CD4-positive, alpha-beta memory T cell (primary cell): ENCODE measurements around the gene EGLN1. TPM values are rescaled to one million over a fixed set of nuclear protein-coding genes. Genes with fewer than 3 reads are reported as not detected.

ENCODE experiments used
- CTCF ChIA-PET: fragments of 350-600 bp; sonication (Branson Sonifier 250); formaldehyde crosslinking; loops from one replicate; lab custom pipeline; 2021; ENCODE audit warnings: inconsistent platforms; ENCODE audit not compliant: partially characterized antibody; lab: Charles Lee
- POLR2A ChIA-PET: fragments of 350-600 bp; sonication (Branson Sonifier 250); formaldehyde crosslinking; loops from one replicate; lab custom pipeline; 2021; ENCODE audit not compliant: partially characterized antibody; lab: Charles Lee
- DNase-seq, 5 donors: peaks; one replicate each; pipeline versions ENCODE4 v3.0.0 to v3.0.0-alpha.2; 2020 to 2022; ENCODE audit warnings: mixed read lengths in 1 of 5
- H3K27ac ChIP-seq: one replicate; pipeline ENCODE4 v1.7.0; 2013; ENCODE audit warnings: low read depth, low read length
- H3K27me3 ChIP-seq: 2 replicates; pipeline ENCODE4 v1.7.0; 2013; ENCODE audit warnings: mild to moderate bottlenecking, low read length, moderate library complexity; ENCODE audit not compliant: insufficient read depth
- H3K36me3 ChIP-seq: 2 replicates; pipeline ENCODE4 v1.7.0; 2013; ENCODE audit warnings: mild to moderate bottlenecking, low read length, moderate library complexity; ENCODE audit not compliant: insufficient read depth
- H3K4me1 ChIP-seq: 2 replicates; pipeline ENCODE4 v1.7.0; 2013; ENCODE audit warnings: mild to moderate bottlenecking, low read length, moderate library complexity; ENCODE audit not compliant: insufficient read depth
- H3K4me3 ChIP-seq, 2 donors: one replicate each; pipeline ENCODE4 v1.7.0; 2013; ENCODE audit warnings: low read length in 2 of 2, mild to moderate bottlenecking in 1 of 2
- H3K9me3 ChIP-seq, 2 donors: one replicate each; pipeline ENCODE4 v1.7.0; 2013; ENCODE audit warnings: low read length in 2 of 2, control low read depth in 1 of 2; ENCODE audit not compliant: control insufficient read depth in 1 of 2
- H3K27ac Mint-ChIP-seq, 7 donors: one replicate each; pipeline ENCODE4 v1.8.0; 2020 to 2021; ENCODE audit warnings: mixed read lengths in 7 of 7, mild to moderate bottlenecking in 6 of 7, inconsistent platforms in 3 of 7, moderate library complexity in 3 of 7
- H3K27me3 Mint-ChIP-seq, 2 donors: one replicate each; pipeline ENCODE4 v1.8.0; 2020 to 2021; ENCODE audit warnings: mixed read lengths in 2 of 2
- H3K36me3 Mint-ChIP-seq, 2 donors: one replicate each; pipeline ENCODE4 v1.8.0; 2020 to 2021; ENCODE audit warnings: mixed read lengths in 2 of 2, inconsistent platforms in 1 of 2, mild to moderate bottlenecking in 1 of 2
- H3K4me1 Mint-ChIP-seq, 4 donors: one replicate each; pipeline ENCODE4 v1.8.0; 2020 to 2021; ENCODE audit warnings: mixed read lengths in 4 of 4, mild to moderate bottlenecking in 1 of 4
- H3K4me3 Mint-ChIP-seq, 8 donors: one replicate each; pipeline ENCODE4 v1.8.0; 2020 to 2021; ENCODE audit warnings: mixed read lengths in 8 of 8, mild to moderate bottlenecking in 7 of 8, moderate library complexity in 6 of 8, inconsistent platforms in 3 of 8
- H3K9me3 Mint-ChIP-seq, 8 donors: one replicate each; pipeline ENCODE4 v1.8.0; 2020 to 2021; ENCODE audit warnings: mixed read lengths in 8 of 8, mild to moderate bottlenecking in 5 of 8, inconsistent platforms in 3 of 8, moderate library complexity in 1 of 8
- intact Hi-C: fragments of 100-400 bp; cut with micrococcal nuclease; formaldehyde crosslinking; loops from one replicate; pipeline ENCODE4 v1.15.1; 2023
- polyA plus RNA-seq, 2 donors: library from polyadenylated mRNA; unstranded; fragments of 300-500 nt; fragmentation: Illumina TruSeq; gene quantifications; one replicate each; pipeline ENCODE4 v1.2.3, GENCODE V29; 2021
- total RNA-seq, 2 experiments: library from RNA; stranded (reverse); gene quantifications; one replicate each; pipeline ENCODE4 v1.2.3, GENCODE V29; 2021

Gene EGLN1
- total and polyA plus RNA-seq, 4 experiments from 2014 or later: 23.5 to 32.1 (median 27.7) TPM

DNA sequence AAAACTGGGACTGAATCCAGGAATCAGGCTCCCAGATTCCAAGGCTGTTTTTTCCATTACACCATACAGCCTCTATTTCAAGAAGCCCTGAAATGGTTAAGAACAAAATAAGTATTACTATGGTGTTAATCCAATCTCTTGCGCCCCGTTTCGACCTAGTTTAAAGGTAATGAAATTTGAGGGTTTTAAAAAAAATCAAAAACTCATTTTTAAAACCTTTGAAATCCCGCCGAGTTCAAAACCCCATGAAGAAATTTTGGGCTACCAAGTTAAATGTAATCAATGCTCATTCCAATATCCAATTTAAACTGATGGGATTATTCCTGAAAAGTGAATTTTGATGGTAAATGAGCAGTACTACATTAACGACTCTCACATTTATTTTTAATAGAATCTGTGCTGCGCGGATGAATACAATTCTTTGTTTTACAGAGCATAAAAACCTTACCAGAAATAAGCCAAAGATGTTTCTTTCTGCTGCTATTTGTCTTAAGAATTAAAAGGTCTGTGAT is 767 bp upstream of the EGLN1 start:
- H3K9me3 ChIP-seq: no peaks in the 10 kb centered on the region
- H3K27ac ChIP-seq: peak overlapping the region; percentile 63
- peak overlapping the region; percentile 83 to 98 (median 93) for H3K27ac Mint-ChIP-seq
- peak overlapping the region; percentile 88 to 95 (median 92) for H3K4me3 Mint-ChIP-seq
- no peak for DNase-seq
- H3K36me3 Mint-ChIP-seq: peaks cover 0 to 17% of the 10 kb centered on the region in 2 donors
- intact Hi-C loops: loop anchor here (1.0 to 5.0 kb wide), 7 partner anchors 38 to 446 kb away; partner anchors contain the start of genes ARV1, GNPAT, TSNAX and TTC13
- ChIA-PET CTCF (no interaction called here), POLR2A (interaction anchor here (3.3 kb wide), 1 partner anchor 85 kb away, joined by 52 read pairs; the partner anchor contains the start of genes EXOC8 and SPRTN)
- no peaks in the 10 kb centered on the region for H3K27me3 ChIP-seq
- H3K4me1 Mint-ChIP-seq: peaks cover 25 to 42% (median 31%) of the 10 kb centered on the region in 4 donors
- peak overlapping the region; percentile 48 to 59 for H3K4me3 ChIP-seq
- peaks cover 36% of the 10 kb centered on the region for H3K4me1 ChIP-seq
- H3K27me3 Mint-ChIP-seq: no peaks in the 10 kb centered on the region
- H3K36me3 ChIP-seq: no peaks in the 10 kb centered on the region
- H3K9me3 Mint-ChIP-seq: no peaks in the 10 kb centered on the region

DNA sequence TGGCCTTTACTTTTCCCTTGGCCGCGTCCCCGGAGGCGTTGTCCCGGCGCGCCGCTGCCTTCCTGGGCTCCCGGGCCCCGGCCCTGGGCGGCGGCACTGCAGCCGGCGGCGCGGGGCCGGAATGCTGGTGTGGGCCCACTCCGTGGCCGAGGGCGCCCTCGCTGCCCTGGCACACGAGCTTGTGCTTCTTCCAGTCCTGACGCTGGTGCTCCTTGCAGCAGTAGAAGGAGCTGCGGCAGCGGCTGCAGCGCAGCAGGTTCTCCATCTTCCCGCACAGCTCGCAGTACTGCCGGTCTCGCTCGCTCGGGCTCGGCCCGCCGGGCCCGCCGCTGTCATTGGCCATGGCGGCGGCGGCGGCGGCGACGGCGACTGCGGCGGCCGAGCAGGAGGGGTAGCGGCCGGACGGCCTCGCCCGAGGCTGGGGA is 529 bp downstream of the EGLN1 start:
- peak overlapping the region in 3 of 7 donors; percentile 37 to 72 (median 47) for H3K27ac Mint-ChIP-seq
- POLR2A ChIA-PET: interaction anchor here (0.7 to 3.3 kb wide), 19 partner anchors 8 to 442 kb away, joined by 3 to 52 read pairs (median 5); partner anchors contain the start of genes ARV1, DISC1, EXOC8 and SPRTN

GRCh38 chr1:231420959-231421545 is 1.0 kb downstream of the EGLN1 start:
- intact Hi-C loops: loop anchor here (1.0 to 5.0 kb wide), 5 partner anchors 44 to 444 kb away; partner anchors contain the start of genes ARV1, GNPAT, SPRTN and TTC13
- H3K9me3 Mint-ChIP-seq: no peaks in the 10 kb centered on the region
- peaks cover 54% of the 10 kb centered on the region for H3K4me1 ChIP-seq
- H3K4me3 ChIP-seq: peak overlapping the region; percentile 70 to 80
- no peaks in the 10 kb centered on the region for H3K36me3 ChIP-seq
- H3K9me3 ChIP-seq: no peaks in the 10 kb centered on the region
- H3K36me3 Mint-ChIP-seq: peaks cover 8 to 17% of the 10 kb centered on the region in 2 donors
- ChIA-PET CTCF (interaction anchor here (0.7 to 2.2 kb wide), 4 partner anchors 62 to 83 kb away, joined by 3 to 7 read pairs (median 4); partner anchors contain the start of genes EXOC8 and SPRTN), POLR2A (interaction anchor here (0.7 to 3.3 kb wide), 18 partner anchors 8 to 442 kb away, joined by 3 to 52 read pairs (median 6); partner anchors contain the start of genes ARV1, DISC1, EXOC8 and SPRTN)
- peak; percentile 21 to 52 (median 31) for DNase-seq
- peak overlapping the region; percentile 64 to 97 (median 92) for H3K27ac Mint-ChIP-seq
- H3K27ac ChIP-seq: peak overlapping the region; percentile 62
- peak overlapping the region; percentile 89 to 97 (median 95) for H3K4me3 Mint-ChIP-seq
- no peaks in the 10 kb centered on the region for H3K27me3 ChIP-seq
- H3K27me3 Mint-ChIP-seq: no peaks in the 10 kb centered on the region
- peaks cover 35 to 57% (median 46%) of the 10 kb centered on the region in 4 donors for H3K4me1 Mint-ChIP-seq

More for the DNA sequence above, 529 bp downstream of the EGLN1 start:
- Histone ChIP-seq H3K36me3 (no peaks in the 10 kb centered on the region), H3K4me3 (peak overlapping the region in 1 of 2 donors; percentile 80), H3K27me3 (no peaks in the 10 kb centered on the region), H3K9me3 (no peaks in the 10 kb centered on the region), H3K4me1 (peaks cover 49% of the 10 kb centered on the region), H3K27ac (peak overlapping the region; percentile 62)
- Mint-ChIP-seq H3K4me1 (peaks cover 35 to 55% (median 44%) of the 10 kb centered on the region in 4 donors), H3K36me3 (peaks cover 8 to 17% of the 10 kb centered on the region in 2 donors), H3K4me3 (peak overlapping the region; percentile 63 to 88 (median 82)), H3K9me3 (no peaks in the 10 kb centered on the region), H3K27me3 (no peaks in the 10 kb centered on the region)
- peak in 2 of 5 donors; percentile 55 to 59 for DNase-seq
- CTCF ChIA-PET: interaction anchor here (2.2 kb wide), 1 partner anchor 83 kb away, joined by 7 read pairs; the partner anchor contains the start of genes EXOC8 and SPRTN
- intact Hi-C loops: loop anchor here (1.0 to 5.0 kb wide), 5 partner anchors 44 to 444 kb away; partner anchors contain the start of genes ARV1, GNPAT, SPRTN and TTC13

DNA sequence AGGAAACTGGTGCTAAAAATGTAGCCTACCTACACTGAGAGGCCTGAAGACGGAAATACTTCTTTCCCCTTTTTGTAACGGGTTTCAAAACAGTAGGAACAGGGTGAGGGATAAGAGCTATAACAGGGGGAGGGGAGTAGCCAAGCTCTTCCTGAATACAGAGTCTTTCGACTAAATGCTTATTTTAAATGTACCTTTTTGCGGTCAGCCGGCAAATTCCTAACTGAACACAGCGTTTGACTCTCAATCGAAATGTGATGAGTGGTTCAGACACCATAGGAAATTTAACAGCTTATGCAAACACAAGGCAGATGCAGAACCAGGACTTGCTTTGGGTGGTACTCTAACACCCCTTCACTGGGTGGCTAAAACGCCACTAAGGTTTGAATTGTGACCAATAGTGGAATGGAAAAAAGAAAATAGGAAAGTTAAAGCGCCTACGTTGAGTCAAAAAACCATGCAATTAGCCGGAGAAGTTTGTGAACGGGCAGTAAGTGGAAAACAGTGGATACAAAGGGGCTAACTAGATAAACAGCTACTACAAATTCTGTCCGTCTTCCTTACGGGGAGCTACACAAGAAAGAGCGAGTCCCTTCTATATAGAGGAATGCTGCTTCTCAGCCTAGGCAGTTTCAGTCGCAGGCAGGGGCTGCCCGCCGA is 1.7 kb downstream of the EGLN1 start:
- ChIA-PET CTCF (interaction anchor here (0.7 to 2.2 kb wide), 5 partner anchors 61 to 183 kb away, joined by 3 to 7 read pairs (median 4); partner anchors contain the start of genes EXOC8 and SPRTN), POLR2A (interaction anchor here (0.9 to 3.3 kb wide), 14 partner anchors 8 to 206 kb away, joined by 3 to 52 read pairs (median 8); partner anchors contain the start of genes DISC1, EXOC8, SPRTN and TSNAX)
- Mint-ChIP-seq H3K4me1 (peaks cover 37 to 60% (median 48%) of the 10 kb centered on the region in 4 donors), H3K27ac (peak overlapping the region; percentile 64 to 97 (median 92)), H3K9me3 (no peaks in the 10 kb centered on the region), H3K27me3 (no peaks in the 10 kb centered on the region), H3K36me3 (peaks cover 8 to 17% of the 10 kb centered on the region in 2 donors), H3K4me3 (peak overlapping the region; percentile 89 to 97 (median 95))
- intact Hi-C loops: loop anchor here (5.0 kb wide), 4 partner anchors 43 to 443 kb away; partner anchors contain the start of genes ARV1, GNPAT and TTC13
- Histone ChIP-seq H3K27me3 (no peaks in the 10 kb centered on the region), H3K27ac (peak overlapping the region; percentile 62), H3K9me3 (no peaks in the 10 kb centered on the region), H3K36me3 (no peaks in the 10 kb centered on the region), H3K4me3 (peak overlapping the region; percentile 70 to 80), H3K4me1 (peaks cover 60% of the 10 kb centered on the region)
- peak in 1 of 5 donors; percentile 2 for DNase-seq

DNA sequence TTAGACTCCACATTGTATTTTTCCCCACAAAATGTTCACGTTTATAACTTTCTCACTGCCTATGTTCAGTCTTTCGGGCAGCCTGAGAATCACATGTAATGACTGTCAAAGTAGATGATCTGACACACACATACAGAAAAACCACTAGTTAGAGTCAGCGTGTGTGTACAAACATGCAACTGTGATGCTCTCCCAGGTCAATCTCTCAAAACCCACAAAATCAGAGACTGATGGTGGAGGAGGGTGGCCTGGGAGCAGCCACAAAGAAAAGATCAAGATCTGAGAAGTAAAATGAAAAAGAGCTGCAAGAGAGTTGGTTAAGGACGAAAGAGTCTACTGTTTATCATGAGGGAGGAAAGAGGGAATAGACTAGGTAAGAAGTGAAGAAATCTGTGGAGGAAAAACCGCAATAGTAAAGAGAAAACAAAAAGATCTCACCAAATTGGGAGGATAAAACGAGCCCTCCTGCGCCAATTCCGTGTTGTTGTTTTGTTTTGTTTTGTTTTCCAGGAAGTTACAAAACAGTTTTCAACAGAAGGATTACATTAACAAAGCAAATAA is 2.3 kb downstream of the EGLN1 start:
- Mint-ChIP-seq H3K27ac (peak overlapping the region; percentile 64 to 97 (median 92)), H3K9me3 (no peaks in the 10 kb centered on the region), H3K4me1 (peaks cover 38 to 62% (median 51%) of the 10 kb centered on the region in 4 donors), H3K27me3 (no peaks in the 10 kb centered on the region), H3K4me3 (peak overlapping the region; percentile 89 to 97 (median 95)), H3K36me3 (peaks cover 8 to 17% of the 10 kb centered on the region in 2 donors)
- ChIA-PET CTCF (interaction anchor here (0.7 to 1.2 kb wide), 3 partner anchors 60 to 183 kb away, joined by 3 to 4 read pairs (median 3); no protein-coding TSS in a partner anchor), POLR2A (interaction anchor here (1.4 to 3.3 kb wide), 6 partner anchors 10 to 108 kb away, joined by 6 to 52 read pairs (median 14); partner anchors contain the start of genes EXOC8, SPRTN and TSNAX)
- Histone ChIP-seq H3K4me1 (peaks cover 67% of the 10 kb centered on the region), H3K27me3 (no peaks in the 10 kb centered on the region), H3K9me3 (no peaks in the 10 kb centered on the region), H3K4me3 (peak overlapping the region; percentile 70 to 80), H3K27ac (no peak overlapping the region), H3K36me3 (no peaks in the 10 kb centered on the region)
- intact Hi-C loops: loop anchor here (5.0 kb wide), 4 partner anchors 43 to 443 kb away; partner anchors contain the start of genes ARV1, GNPAT and TTC13
- peak in 1 of 5 donors; percentile 5 for DNase-seq

DNA sequence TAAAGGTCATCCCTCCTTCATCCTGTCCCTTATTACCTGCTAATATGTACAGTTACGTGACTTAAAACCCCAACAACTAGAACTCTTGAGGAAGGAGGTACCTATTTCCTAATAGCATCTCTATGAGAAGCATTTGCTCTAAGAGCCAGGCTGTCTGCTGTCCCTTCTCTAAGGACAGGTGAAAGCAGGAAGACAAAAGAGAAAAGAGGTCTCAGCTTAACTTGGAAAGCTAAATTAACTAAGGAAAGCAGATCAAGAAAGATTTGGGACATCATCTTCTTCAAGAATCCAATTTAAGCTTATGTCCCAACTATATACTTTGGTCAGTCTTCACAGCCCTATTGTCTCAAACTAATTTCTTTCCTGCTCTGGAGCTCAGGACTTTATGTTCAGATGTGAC is 2.9 kb downstream of the EGLN1 start:
- intact Hi-C loops: no loop called here
- Histone ChIP-seq H3K36me3 (no peaks in the 10 kb centered on the region), H3K4me3 (peak overlapping the region; percentile 70 to 80), H3K27ac (no peak overlapping the region), H3K9me3 (no peaks in the 10 kb centered on the region), H3K27me3 (no peaks in the 10 kb centered on the region), H3K4me1 (peaks cover 73% of the 10 kb centered on the region)
- peak overlapping the region in 3 of 7 donors; percentile 8 to 70 (median 13) for H3K27ac Mint-ChIP-seq
- H3K9me3 Mint-ChIP-seq: no peaks in the 10 kb centered on the region
- H3K4me1 Mint-ChIP-seq: peaks cover 42 to 67% (median 56%) of the 10 kb centered on the region in 4 donors
- no peak for DNase-seq
- H3K4me3 Mint-ChIP-seq: peak overlapping the region; percentile 89 to 97 (median 95)
- CTCF ChIA-PET: no interaction called here
- no peaks in the 10 kb centered on the region for H3K27me3 Mint-ChIP-seq
- POLR2A ChIA-PET: interaction anchor here (3.1 kb wide), 1 partner anchor 11 kb away, joined by 15 read pairs; no protein-coding TSS in a partner anchor
- H3K36me3 Mint-ChIP-seq: peaks cover 12 to 21% of the 10 kb centered on the region in 2 donors
